SK-N-SH (cell line): Measurements from ENCODE around the gene GPC4.

ENCODE experiments used
- CTCF ChIP-seq: fragments of 200-600 bp; sonication (generic); IDR thresholded peaks from 2 replicates; pipeline ENCODE4 v1.6.1; 2017; ENCODE audit warnings: antibody characterized with exemption, mild to moderate bottlenecking, moderate library complexity
- EZH2phosphoT487 ChIP-seq: fragments of 200-600 bp; sonication (generic); IDR thresholded peaks from 2 replicates; pipeline ENCODE4 v1.6.1; 2017; ENCODE audit warnings: low read depth, mixed run types, mild to moderate bottlenecking, antibody characterized with exemption, moderate library complexity, borderline replicate concordance
- FOXM1 ChIP-seq: IDR thresholded peaks from 2 replicates; pipeline ENCODE4 v1.4.0; 2012; ENCODE audit warnings: low read depth, mild to moderate bottlenecking
- GABPA ChIP-seq: IDR thresholded peaks from 2 replicates; pipeline ENCODE4 v1.4.0; 2012; ENCODE audit warnings: low read depth, mild to moderate bottlenecking
- POLR2AphosphoS5 ChIP-seq: IDR thresholded peaks from 2 replicates; pipeline ENCODE4 v1.6.1; 2012; ENCODE audit warnings: low read depth, low read length
- TAF1 ChIP-seq: IDR thresholded peaks from 2 replicates; pipeline ENCODE4 v1.6.1; 2012; ENCODE audit warnings: low read depth, mild to moderate bottlenecking, low read length, moderate library complexity, borderline replicate concordance

- TF ChIP-seq POLR2AphosphoS5, result no peak
- no peak for TF ChIP-seq CTCF
- TF ChIP-seq GABPA, result no peak
- TF ChIP-seq FOXM1, result no peak
- no peak for TF ChIP-seq TAF1
- TF ChIP-seq EZH2phosphoT487, result no peak
These were observed 33.3 kb upstream of the GPC4 start for GRCh38 chrX:133448512-133449076.
